ENCODE results near the gene GPR108.
"Not testable (repeated sequence)": the region's sequence is repeated elsewhere in the genome, so short reads cannot be mapped to it uniquely, and the experiment has no call there.

GPR108 gene

GRCh38 chr19:6718741-6719539 is 18.4 kb downstream of the GPR108 start:
- DNase-seq, result no peak

- no peak for DNase-seq
Observed at GRCh38 chr19:6718111-6718740, 19.2 kb downstream of the GPR108 start.

DNA sequence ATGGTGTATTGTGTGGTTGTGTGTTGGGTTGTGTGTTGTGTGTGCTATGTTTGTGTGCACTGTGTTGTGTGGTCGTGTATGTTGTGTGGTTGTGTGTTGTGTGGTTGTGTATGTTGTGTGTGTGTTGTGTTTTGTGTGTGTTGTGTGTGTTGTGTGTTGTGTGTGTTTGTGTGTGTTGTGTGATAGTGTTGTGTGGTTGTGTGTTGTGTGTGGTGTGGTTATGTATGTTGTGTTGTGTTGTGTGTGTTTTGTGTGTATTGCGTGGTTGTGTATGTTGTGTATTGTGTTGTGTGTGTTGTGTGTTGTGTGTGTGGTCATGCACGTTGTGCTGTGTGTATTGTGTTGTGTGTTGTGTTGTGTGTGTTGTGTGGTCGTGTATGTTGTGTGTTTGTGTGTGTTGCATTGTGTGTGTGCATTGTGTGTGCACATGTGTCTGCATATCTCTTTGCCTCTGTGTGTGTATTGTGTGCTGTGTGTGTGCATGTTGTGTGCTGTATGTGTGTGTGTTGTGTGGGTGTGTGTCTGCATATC is 19.9 kb downstream of the GPR108 start:
- no peak for DNase-seq

DNA sequence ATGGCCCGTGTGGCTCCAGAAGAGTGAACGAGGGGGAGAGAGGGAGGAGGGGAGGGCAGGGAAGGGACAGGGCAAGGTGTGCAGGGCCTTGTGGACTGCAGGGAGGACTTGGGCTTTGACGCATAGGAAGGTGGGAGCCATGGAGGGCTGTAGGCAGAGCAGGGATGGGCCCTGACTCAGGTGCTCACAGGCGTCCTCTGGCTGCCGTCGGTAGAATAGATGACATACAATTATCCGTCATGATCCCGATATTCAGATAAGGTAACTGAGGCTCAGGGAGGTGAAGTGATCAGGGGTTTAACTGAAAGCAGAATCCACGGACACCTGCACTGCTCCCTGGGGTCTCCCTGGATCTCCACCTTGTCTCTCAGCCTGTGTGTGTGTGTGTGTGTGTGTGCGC is 20.3 kb downstream of the GPR108 start:
- DNase-seq, result no peak

- no peak for DNase-seq
Observed at GRCh38 chr19:6716610-6716970, 20.8 kb downstream of the GPR108 start.

GRCh38 chr19:6714749-6715555 is 22.4 kb downstream of the GPR108 start:
- DNase-seq, result no peak

DNA sequence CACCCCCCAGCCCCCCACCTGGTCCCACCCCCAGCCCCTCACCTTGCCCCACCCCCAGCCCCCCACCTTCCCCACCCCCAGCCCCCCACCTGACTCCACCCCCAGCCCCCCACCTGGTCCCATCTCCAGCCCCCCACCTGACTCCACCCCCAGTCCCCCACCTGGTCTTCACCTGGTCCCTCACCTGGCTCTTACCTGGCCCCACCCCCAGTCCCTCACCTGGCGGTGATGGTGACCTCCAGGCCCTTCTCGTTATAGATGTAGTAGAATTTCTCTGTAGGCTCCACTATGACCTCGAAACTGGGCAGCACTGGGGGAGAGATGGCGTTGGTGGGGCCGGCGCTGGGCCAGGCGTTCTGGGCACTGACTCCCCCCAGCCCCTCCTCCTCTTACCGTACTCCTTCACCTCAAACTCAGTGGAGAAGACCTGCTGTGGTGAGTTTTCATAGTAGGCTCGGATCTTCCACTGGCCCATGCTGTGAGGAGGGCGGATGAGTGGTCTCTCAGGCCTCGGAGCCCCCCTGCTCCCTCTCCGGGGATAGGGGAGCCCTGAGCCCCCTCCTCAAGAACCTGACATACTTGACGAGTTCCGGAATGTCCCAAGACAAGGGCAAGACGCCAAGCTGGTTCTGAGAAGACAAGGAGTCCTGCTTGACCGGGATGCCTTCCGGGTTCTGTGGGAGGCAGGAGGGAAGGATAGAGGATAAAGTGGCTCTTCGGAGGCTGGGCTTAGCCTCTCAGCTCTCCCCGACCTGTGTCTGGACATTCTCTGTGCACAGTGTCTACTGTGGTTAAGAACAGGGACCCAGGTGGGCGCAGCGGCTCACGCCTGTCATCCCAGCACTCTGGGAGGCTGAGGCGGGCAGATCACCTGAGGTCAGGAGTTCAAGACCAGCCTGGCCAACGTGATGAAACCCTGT is 23.3 kb downstream of the GPR108 start:
- DNase-seq, result no peak

- DNase-seq, result no peak
Observed at GRCh38 chr19:6712692-6713670, 24.4 kb downstream of the GPR108 start.

DNA sequence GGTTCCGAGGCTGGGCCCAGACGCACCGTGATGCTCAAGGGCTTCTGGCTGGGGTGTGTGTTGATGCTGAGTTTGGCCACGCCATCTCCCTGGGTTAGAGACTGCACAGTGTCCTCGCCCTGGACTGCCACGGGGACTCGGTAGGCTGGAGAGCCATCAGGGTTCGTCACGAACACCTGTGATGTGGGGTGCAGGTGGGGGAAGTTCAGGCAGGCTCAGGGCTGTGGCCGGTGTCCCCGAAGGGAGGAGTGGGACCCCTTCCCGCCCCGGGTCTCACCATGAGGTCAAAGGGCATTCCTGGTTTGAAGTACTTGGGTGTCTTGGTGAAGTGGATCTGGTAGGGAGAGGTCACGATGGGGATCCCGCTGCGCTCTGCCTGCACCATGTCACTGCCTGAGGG is 25.1 kb downstream of the GPR108 start:
- DNase-seq, result no peak

- DNase-seq, result no peak
Observed at GRCh38 chr19:6711605-6712004, 25.8 kb downstream of the GPR108 start.

GRCh38 chr19:6711078-6711361 is 26.4 kb downstream of the GPR108 start:
- no peak for DNase-seq

DNA sequence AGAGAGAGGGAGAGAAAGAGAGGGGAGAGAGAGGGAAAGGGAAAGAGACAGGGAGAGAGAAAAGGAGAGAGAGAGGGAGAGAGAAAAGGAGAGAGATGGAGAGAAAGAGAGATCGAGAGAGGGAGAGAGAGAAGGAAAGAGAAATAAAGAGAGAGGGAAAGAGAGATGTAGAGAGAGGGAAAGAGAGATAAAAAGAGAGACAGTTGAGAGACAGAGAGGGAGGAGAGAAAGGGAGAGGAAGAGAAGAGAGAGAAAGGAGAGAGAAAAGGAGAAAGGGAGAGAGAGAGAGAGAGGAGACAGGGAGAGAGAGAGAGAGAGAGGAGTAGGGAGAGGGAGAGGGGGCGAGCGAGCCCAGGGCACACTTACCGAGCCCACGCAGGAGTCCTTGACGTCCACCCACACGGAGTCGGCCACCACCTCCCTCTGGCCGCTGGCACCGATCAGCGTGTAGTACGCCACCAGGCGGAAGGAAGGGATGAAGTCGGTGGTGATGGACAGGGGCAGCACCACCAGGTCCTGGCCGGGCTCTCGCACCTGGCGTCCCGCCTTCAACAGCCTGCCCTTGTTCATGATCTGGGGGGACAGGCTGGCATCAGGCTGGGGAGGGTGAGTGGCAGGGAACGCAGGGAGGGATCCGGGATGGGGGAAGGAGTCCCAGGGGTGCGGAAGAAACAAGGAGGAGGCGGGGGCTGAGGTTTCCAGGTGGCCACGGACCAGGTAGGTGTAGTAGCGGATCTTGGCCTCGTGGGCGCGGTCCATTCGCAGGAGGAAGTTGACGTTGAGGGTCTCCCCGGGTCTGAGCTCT is 26.9 kb downstream of the GPR108 start:
- no peak for DNase-seq

- DNase-seq, result no peak
Observed at GRCh38 chr19:6709549-6709948, 27.8 kb downstream of the GPR108 start.

DNA sequence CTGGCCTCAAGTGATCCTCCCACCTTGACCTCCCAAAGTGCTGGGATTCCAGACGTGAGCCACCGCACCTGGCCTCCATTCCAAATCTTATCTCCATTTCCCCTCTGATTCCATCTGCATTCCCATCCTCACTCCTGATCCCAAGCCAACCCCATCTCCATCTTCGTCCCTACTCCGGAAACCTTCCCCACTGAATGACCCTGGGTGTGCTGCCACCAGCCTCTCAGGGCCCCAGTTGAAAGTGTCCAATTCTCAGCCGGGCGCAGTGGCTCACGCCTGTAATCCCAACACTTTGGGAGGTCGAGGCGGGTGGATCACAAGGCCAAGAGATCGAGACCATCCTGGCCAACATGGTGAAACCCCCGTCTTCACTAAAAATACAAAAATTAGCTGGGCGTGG is 28.5 kb downstream of the GPR108 start:
- not testable (repeated sequence) for DNase-seq

DNA sequence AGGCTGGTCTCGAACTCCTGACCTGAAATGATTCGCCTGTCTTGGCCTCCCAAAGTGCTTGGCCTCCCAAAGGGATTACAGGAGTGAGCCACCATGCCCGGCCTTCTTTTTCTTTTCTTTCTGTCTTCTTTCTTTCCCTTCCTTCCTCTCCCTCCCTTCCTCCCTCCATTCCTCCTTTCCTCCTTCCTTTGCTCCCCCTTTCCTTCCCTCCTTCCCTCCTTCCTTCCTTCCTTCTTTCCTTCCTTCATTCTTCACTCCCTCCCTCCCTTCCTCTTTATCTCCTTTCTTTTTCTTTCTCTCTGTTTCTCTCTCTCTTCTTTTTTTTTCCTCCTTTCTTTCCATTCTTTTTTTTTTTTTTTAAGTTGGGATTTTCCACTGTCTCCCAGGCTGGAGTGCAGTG is 29.0 kb downstream of the GPR108 start:
- DNase-seq, result no peak

GRCh38 chr19:6707658-6708018 is 29.7 kb downstream of the GPR108 start:
- no peak for DNase-seq

DNA sequence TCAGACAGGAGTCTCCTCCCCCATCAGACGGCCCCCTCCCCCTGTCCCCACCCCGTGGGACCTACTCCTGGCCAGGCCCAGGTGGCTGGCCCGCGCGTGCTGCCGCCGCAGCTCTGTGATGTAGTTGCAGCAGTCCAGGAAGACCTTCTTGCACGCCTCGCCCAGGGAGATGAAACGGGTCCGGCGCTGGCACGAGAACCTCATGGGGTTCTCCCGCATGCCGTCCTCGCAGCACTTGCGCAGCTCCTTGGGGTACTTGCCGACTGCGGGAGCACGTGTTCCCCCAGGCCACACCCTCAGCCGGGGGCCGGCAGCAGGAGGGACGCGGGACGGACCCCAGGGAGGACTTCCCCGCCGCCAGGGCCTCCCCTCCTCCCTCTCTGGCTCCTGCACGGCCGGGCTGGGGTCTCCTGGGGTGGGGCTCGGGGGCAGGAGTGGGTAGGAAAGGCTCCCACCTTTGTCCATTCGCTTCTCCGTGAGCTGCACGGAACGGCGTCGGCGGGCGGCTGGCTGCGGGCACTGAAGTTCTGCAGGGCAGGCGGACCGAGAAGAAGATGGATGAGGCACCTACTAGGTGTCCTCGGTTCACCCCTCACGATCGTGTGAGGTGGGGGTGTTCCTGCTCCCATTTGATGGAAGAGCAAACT is 30.2 kb downstream of the GPR108 start:
- DNase-seq, result no peak

GRCh38 chr19:6706633-6706958 is 30.8 kb downstream of the GPR108 start:
- no peak for DNase-seq

GRCh38 chr19:6705931-6706632 is 31.3 kb downstream of the GPR108 start:
- DNase-seq, result no peak
